ENCODE data around the gene VAV2.

Gene VAV2

DNA sequence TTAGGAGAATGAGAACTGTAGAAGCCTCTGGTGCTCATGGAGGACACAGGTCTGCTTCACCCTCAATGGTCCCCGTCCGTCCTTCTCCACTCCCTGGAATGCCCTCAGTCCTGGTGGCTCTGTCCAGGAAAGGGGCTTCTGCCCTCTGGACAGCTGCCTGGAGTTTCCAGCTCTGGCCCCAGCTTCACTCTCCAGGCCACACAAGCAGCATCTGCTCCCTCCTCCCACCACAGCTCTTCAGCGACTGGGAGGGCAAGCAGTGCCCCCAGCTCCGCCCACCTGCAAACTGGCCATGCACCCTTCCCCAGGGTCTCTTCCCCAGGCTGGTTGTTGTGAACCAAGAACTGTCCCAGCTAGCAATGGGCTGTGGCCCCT lies 258.7 kb downstream of the VAV2 start:
- no peak for TF ChIP-seq ZFX (IDR thresholded peaks at IDR 0.05)
- TF ChIP-seq, protein P1, sequence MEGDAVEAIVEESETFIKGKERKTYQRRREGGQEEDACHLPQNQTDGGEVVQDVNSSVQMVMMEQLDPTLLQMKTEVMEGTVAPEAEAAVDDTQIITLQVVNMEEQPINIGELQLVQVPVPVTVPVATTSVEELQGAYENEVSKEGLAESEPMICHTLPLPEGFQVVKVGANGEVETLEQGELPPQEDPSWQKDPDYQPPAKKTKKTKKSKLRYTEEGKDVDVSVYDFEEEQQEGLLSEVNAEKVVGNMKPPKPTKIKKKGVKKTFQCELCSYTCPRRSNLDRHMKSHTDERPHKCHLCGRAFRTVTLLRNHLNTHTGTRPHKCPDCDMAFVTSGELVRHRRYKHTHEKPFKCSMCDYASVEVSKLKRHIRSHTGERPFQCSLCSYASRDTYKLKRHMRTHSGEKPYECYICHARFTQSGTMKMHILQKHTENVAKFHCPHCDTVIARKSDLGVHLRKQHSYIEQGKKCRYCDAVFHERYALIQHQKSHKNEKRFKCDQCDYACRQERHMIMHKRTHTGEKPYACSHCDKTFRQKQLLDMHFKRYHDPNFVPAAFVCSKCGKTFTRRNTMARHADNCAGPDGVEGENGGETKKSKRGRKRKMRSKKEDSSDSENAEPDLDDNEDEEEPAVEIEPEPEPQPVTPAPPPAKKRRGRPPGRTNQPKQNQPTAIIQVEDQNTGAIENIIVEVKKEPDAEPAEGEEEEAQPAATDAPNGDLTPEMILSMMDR (conservative IDR thresholded peaks at IDR 0.05) = no peak

GRCh38 chr9:133732639-133733408 lies 259.3 kb downstream of the VAV2 start:
- no peak for TF ChIP-seq ZFX (IDR thresholded peaks at IDR 0.05)
- TF ChIP-seq, protein P1 (conservative IDR thresholded peaks at IDR 0.05) = no peak
- no peak overlapping the region for H3K27ac ChIP-seq

More for the DNA sequence above, 258.7 kb downstream of the VAV2 start:
- H3K27ac ChIP-seq = no peak overlapping the region

DNA sequence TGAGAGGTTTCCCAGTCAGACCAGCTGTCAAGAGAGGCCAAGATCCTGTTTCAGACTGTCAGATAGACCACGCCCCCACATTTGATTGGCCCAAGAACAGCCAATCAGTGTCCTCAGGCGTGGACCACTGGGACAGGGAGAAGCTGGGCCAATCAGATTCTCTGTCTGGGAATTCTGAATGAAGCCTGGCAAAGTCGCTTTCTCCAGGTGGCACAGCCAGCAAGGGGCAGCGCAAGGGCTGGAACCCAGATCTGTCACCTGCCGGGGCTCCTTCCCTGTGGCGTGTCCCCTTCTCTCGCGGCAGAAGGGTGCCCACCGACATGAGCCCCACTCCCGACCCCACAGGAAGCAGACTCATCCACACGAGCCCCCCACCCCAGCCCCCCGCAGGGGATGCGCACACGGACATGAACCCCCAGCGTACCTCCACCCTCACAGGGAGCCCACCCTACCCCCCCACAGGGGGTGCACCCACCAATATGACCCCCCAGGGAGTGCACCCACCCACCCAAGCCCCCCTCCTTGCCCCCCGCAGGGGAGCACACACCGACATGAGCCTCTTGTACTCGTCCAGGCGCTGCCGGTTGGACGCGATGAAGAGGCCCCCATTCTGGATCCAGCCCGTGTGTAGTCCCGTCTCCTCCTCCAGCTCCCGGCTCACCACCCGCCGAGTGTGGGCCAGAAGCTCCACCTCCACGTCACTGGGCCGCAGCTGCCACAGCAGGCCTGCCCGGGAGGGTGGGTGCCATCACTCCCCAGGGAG lies 260.1 kb downstream of the VAV2 start:
- H3K27ac ChIP-seq = no peak overlapping the region
- TF ChIP-seq ZFX (IDR thresholded peaks at IDR 0.05) = no peak
- TF ChIP-seq, protein P1 (conservative IDR thresholded peaks at IDR 0.05) = no peak

GRCh38 chr9:133730994-133731715 lies 261.0 kb downstream of the VAV2 start:
- H3K27ac ChIP-seq = no peak overlapping the region
- TF ChIP-seq ZFX (IDR thresholded peaks at IDR 0.05) = no peak
- TF ChIP-seq, protein P1 (conservative IDR thresholded peaks at IDR 0.05) = no peak

DNA sequence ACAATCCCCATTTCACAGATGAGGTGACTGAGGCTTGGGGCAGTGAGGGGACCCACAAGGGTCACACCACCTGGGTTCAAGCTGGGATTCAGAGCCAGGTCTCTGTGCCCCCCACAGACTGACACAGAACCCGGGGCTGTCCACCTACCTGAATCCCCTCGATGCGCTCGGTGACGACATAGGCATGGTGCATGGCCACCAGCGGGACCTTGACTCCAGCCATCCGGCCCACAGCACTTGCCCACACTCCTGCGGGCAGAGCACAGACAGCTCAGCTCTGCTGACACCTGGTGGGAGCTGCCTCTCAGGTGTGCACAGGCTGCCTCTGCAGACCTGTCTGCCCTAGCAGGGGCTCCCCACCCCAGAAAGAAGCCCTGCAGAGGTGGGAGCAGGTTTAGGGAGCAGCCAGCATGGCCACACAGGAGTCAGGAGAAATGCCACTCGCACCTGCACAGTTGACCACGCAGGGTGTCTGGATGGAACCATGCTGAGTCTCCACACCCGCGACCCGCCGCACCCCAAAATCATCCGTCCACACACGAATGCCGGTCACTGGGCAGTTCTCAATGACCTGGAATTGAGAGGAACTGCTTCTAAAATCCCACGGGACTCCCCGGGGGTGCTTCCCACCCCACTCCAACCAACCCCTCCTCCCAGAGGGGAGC lies 262.4 kb downstream of the VAV2 start:
- H3K27ac ChIP-seq = no peak overlapping the region
- TF ChIP-seq, protein P1 (conservative IDR thresholded peaks at IDR 0.05) = no peak
- no peak for TF ChIP-seq ZFX (IDR thresholded peaks at IDR 0.05)

- H3K27ac ChIP-seq = no peak overlapping the region
- TF ChIP-seq ZFX (IDR thresholded peaks at IDR 0.05) = no peak
- TF ChIP-seq, protein P1 (conservative IDR thresholded peaks at IDR 0.05) = no peak
Observed at GRCh38 chr9:133728856-133729616, 263.1 kb downstream of the VAV2 start.

Measured in C4-2B (cell line).